Esophagus squamous epithelium (tissue), 5 donors: ENCODE measurements around the gene EEF1A2. TPM values are rescaled to one million over a fixed set of nuclear protein-coding genes. Genes with fewer than 3 reads are reported as not detected.
"Not testable (repeated sequence)": the region's sequence is repeated elsewhere in the genome, so short reads cannot be mapped to it uniquely, and the experiment has no call there.

ENCODE experiments used
- DNase-seq: peaks from one replicate; lab custom pipeline; 2025; lab: John Stamatoyannopoulos, UW
- H3K27ac ChIP-seq, 4 donors: fragments of 200-600 bp; sonication (generic); one replicate each; pipeline ENCODE4 v1.5.1; 2016 to 2019; ENCODE audit warnings: mild to moderate bottlenecking in 1 of 4
- H3K27me3 ChIP-seq, 4 donors: fragments of 200-600 bp; sonication (generic); 1 replicate in 3 of 4; 2 replicates in 1 of 4; pipeline versions ENCODE4 v1.5.1 to v1.6.0; 2017 to 2021; ENCODE audit warnings: antibody characterized with exemption in 1 of 4
- H3K36me3 ChIP-seq, 3 donors: fragments of 200-600 bp; sonication (generic); one replicate each; pipeline ENCODE4 v1.5.1; 2016 to 2019
- H3K4me1 ChIP-seq, 3 donors: fragments of 200-600 bp; sonication (generic); one replicate each; pipeline ENCODE4 v1.5.1; 2017 to 2019
- H3K4me3 ChIP-seq, 4 donors: fragments of 200-600 bp; sonication (generic); 1 replicate in 3 of 4; 2 replicates in 1 of 4; pipeline ENCODE4 v1.5.1; 2016 to 2019; ENCODE audit warnings: mild to moderate bottlenecking in 2 of 4, moderate library complexity in 1 of 4
- H3K9me3 ChIP-seq, 3 donors: fragments of 200-600 bp; sonication (generic); one replicate each; pipeline ENCODE4 v1.5.1; 2016 to 2019
- CTCF ChIP-seq, 6 experiments: fragments of 450-650 bp in 4 of 6; fragments of 200-600 bp in 2 of 6; sonication (generic) in 2 of 6; IDR thresholded peaks; one replicate each; pipeline ENCODE4 v1.5.1; 2016 to 2019; ENCODE audit warnings: antibody characterized with exemption in 6 of 6, mild to moderate bottlenecking in 4 of 6, moderate library complexity in 4 of 6
- POLR2A ChIP-seq, 4 donors: fragments of 450-650 bp; IDR thresholded peaks; one replicate each; pipeline ENCODE4 v1.6.1; 2017; ENCODE audit warnings: antibody characterized with exemption in 4 of 4, mild to moderate bottlenecking in 4 of 4, moderate library complexity in 3 of 4
- WGBS, 2 donors: methylation state at CpG; one replicate each; pipeline ENCODE4 v1.1.5; 2018; 5-methylcytosine and 5-hydroxymethylcytosine counted together
- intact Hi-C: fragments of 100-400 bp; cut with DNase I; formaldehyde crosslinking; loops from one replicate; pipeline ENCODE4 v1.15.0; 2022
- total RNA-seq, 4 donors: library from RNA; depleted of rRNA; stranded (reverse); fragments of >200 nt; gene quantifications; one replicate each; pipeline ENCODE4 v1.1.0, GENCODE V29; 2016
- donor health status: DM: yes; HTN: yes; CAD: no.

The EEF1A2 gene
- total RNA-seq, 4 donors from 2014 or later = 0.44 to 3.1 (median 1.9) TPM

GRCh38 chr20:63484236-63484635 lies 14.6 kb downstream of the EEF1A2 start:
- TF ChIP-seq POLR2A (IDR thresholded peaks at IDR 0.05) = no peak
- TF ChIP-seq CTCF (IDR thresholded peaks at IDR 0.05) = no peak
- intact Hi-C loops = no loop called here
- Histone ChIP-seq H3K36me3 (no peaks in the 10 kb centered on the region), H3K4me3 (no peak overlapping the region), H3K9me3 (no peaks in the 10 kb centered on the region), H3K4me1 (peaks cover 0 to 5% (median 0%) of the 10 kb centered on the region in 3 donors), H3K27ac (no peak overlapping the region), H3K27me3 (peaks cover 0 to 100% (median 12%) of the 10 kb centered on the region in 4 donors)
- no peak for DNase-seq
- WGBS, 2 donors = 43 to 57% methylated on average over 4 to 6 of the region's 17 CpGs

GRCh38 chr20:63483834-63484233 lies 15.0 kb downstream of the EEF1A2 start:
- H3K27ac ChIP-seq = no peak overlapping the region
- TF ChIP-seq POLR2A (IDR thresholded peaks at IDR 0.05) = no peak
- no peak for TF ChIP-seq CTCF (IDR thresholded peaks at IDR 0.05)
- 71 to 80% methylated on average over 4 of the region's 12 CpGs for WGBS, 2 donors
- intact Hi-C loops = no loop called here
- H3K36me3 ChIP-seq = no peaks in the 10 kb centered on the region
- no peak for DNase-seq
- H3K9me3 ChIP-seq = no peaks in the 10 kb centered on the region
- peaks cover 0 to 100% (median 12%) of the 10 kb centered on the region in 4 donors for H3K27me3 ChIP-seq
- no peak overlapping the region for H3K4me3 ChIP-seq
- H3K4me1 ChIP-seq = peaks cover 0 to 5% (median 0%) of the 10 kb centered on the region in 3 donors

- 14% methylated on average over 1 of the region's 11 CpGs; no CpG with 5 or more reads in 1 of the 2 donors for WGBS, 2 donors
- H3K27me3 ChIP-seq = peaks cover 0 to 100% (median under 1%) of the 10 kb centered on the region in 4 donors
These were observed 16.8 kb downstream of the EEF1A2 start for GRCh38 chr20:63482021-63482587.

GRCh38 chr20:63481503-63481902 lies 17.4 kb downstream of the EEF1A2 start:
- Histone ChIP-seq H3K36me3 (no peaks in the 10 kb centered on the region), H3K4me3 (no peak overlapping the region), H3K27ac (no peak overlapping the region), H3K27me3 (peaks cover 0 to 100% (median 0%) of the 10 kb centered on the region in 4 donors), H3K4me1 (no peaks in the 10 kb centered on the region), H3K9me3 (no peaks in the 10 kb centered on the region)
- intact Hi-C loops = no loop called here
- WGBS, 2 donors = 34 to 44% methylated on average over 7 to 11 of the region's 12 CpGs
- DNase-seq = no peak
- no peak for TF ChIP-seq CTCF (IDR thresholded peaks at IDR 0.05)
- no peak for TF ChIP-seq POLR2A (IDR thresholded peaks at IDR 0.05)

More at GRCh38 chr20:63482021-63482587, 16.8 kb downstream of the EEF1A2 start:
- Histone ChIP-seq H3K36me3 (no peaks in the 10 kb centered on the region), H3K4me1 (no peaks in the 10 kb centered on the region), H3K27ac (no peak overlapping the region), H3K9me3 (no peaks in the 10 kb centered on the region), H3K4me3 (no peak overlapping the region)
- intact Hi-C loops = no loop called here
- no peak for DNase-seq
- TF ChIP-seq POLR2A (IDR thresholded peaks at IDR 0.05) (no peak), CTCF (IDR thresholded peaks at IDR 0.05) (no peak)

GRCh38 chr20:63479695-63480419 lies 19.0 kb downstream of the EEF1A2 start:
- H3K4me1 ChIP-seq, H3K27ac ChIP-seq, intact Hi-C loops, H3K9me3 ChIP-seq, H3K4me3 ChIP-seq, DNase-seq, H3K36me3 ChIP-seq: not testable (repeated sequence)
- 43 to 68% methylated on average over 5 to 17 of the region's 32 CpGs for WGBS, 2 donors
- peaks cover 0 to 100% (median 4%) of the 10 kb centered on the region in 4 donors for H3K27me3 ChIP-seq
